CD4-positive, alpha-beta T cell treated with Interleukin-2 at 100 ng/mL for 4 hours (primary cell): ENCODE results near the gene DACT2.

Experiments used
- DNase-seq: peaks from one replicate; pipeline ENCODE4 v3.0.0-alpha.2; 2020; ENCODE audit warnings: low spot score

The DACT2 gene

DNA sequence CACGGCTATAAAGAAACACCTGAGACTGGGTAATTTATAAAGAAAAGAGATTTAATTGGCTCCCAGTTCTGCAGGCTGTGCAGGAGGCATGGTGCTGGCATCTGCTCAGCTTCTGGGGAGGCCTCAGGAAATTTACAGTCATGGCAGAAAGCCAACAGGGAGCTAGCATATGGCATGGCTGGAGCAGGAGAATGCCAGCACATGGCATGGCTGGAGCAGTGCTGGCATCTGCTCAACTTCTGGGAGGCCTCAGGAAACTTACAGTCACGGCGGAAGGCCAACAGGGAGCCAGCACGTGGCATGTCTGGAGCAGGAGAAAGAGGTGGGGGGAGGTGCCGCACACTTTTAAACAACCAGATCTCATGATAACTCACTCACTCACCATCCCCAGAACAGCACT is 32.5 kb upstream of the DACT2 start:
- DNase-seq: no peak

DNA sequence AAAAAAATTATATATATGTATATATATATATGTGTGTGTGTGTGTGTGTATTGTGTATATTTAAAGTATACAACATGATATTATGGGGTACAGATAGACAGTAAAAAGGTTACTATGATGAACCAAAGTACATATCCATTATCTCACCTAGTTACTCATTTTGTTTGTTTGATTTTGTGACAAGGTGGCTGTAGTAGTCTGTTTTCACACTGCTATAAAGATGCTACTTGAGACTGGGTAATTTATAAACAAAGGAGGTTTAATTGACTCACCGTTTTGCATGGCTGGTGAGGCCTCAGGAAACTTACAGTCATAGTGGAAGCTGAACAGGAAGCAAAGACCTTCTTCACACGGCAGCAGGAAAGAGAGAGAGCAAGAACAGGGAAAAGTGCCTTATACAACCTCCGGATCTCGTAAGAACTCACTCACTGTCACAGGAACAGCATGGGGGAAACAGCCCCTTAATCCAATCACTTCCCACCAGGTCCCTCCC is 30.2 kb upstream of the DACT2 start:
- no peak for DNase-seq

DNA sequence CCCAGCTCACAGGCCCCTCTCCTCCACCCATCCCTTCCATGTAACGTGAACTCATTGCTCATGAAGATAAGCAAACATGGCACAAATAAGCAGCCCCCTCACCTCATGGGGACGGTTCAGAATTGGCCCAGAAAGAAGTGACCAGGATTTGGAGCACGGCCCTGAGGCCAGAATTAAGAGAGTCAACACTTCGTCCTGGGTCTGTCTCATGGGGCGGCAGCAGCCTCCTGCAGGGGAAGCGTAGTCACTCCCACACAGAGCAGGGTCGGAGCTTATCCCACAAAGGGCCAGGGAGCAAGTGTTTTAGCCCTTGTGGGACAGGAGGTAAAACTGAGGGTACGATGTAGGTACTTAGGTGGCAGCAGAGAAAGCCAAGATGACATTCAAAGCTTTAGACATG is 28.6 kb upstream of the DACT2 start:
- no peak for DNase-seq

DNA sequence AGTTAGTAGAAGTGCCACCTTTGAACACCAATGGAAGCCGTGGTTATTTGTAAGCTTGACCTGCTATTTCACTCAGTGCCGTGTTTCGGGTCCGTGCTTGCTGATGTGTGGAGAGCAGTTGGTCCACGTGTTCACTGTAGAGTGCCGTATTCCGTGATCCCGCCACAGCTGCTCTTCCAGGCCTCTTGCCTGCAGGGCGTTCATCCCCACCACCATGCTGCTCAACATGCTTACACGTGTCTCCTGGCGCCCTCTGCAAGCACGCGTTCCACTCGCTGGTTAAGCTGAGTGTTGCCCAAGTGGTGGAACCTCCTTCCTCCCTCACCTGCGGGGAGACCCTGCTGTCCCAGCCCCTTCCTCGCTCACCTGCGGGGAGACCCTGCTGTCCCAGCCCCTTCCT is 28.0 kb upstream of the DACT2 start:
- no peak for DNase-seq

DNA sequence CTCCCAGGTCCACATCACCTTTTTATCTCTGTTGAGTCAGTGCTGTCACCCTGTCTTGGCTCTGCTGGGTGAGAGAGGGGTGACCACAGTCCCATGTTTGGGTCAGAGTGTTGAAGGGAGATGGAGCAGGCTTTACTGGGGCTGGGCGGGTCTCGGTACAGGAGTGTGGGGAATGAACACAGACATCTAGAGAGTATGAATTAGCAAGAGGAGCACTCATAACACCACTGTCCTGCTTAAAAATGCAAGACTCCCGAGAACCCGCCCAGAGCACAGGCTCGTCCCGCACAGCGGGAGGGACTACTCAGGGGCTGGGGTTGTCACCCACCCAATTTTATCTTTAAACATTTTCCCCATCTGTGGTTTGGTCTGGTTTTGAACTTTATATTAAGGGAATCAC is 27.5 kb upstream of the DACT2 start:
- no peak for DNase-seq

DNA sequence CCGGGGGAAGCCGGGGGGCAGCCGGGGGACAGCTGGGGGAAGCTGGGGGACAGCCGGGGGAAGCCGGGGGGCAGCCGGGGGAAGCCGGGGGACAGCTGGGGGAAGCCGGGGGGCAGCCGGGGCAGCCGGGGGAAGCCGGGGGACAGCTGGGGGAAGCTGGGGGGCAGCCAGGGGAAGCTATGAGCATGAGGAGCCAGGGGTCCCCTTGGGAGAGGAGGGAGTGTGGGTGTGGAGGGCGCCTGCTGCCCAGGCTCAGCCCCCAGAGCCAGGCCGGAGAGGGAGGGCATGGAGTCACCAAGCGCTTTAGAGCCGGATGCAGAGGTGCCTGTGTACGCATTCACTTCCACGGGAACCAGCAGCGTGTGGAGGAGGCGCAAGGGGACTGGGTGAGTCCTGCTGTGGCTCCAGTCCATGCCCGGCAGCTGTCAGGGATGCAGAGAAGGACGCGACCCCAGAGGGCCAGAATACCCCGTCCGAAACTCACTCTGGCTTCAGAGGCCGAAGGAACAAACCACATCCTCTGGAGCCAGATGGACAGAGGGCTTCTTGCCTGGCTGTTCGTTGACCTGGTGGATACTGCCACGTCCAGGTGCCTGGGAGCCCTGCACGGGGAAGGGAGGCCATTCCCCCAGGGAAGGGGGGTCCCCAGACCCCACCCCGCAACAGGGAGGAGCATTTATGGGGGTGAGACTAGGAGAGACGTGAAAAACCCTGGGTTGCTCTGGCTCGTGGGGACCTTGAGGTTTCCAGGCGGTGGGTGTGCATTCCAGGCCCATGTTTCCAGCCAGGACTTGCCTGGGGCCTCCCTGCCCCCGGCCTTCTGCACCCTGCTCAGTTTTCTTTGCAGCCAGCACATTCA is 26.5 kb upstream of the DACT2 start:
- no peak for DNase-seq

DNA sequence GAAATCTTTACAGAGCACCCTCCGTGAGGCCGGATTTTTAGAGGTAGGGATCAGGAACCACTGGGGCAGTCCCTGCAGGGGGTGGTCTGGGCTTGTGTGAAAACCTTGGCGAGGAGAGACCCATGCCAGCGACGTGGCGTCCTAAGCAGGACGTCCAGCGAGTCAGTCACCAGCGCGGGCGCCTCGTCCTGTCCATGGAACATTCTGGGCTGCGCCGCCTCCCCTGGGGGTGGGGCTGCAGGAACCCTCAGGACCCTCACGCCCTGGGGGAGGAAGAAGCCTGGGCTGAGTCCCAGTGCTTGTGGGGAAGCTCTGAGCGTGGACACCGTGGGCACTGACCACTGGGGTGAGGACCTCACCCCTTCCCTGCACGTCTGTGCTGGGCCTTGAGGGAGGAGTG is 25.7 kb upstream of the DACT2 start:
- no peak for DNase-seq

DNA sequence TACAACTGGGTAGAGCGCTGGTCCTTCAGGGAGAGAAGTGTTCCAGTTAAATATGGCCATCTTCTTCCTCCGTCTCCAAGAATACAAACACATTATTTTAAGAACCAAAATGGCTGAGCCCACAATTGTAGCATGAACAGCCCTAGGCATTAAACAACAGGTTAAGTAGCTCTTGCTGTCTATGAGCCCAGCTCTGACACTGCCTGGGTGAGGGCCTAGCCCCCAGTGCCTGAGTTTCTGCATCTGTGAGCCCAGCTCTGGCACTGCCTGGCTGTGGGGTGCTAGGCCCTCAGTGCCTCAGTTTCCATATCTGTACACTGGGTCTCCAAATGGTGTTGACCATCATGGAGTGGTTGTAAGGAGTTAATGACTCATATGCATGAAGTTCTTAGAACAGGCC is 24.8 kb upstream of the DACT2 start:
- DNase-seq: no peak

DNA sequence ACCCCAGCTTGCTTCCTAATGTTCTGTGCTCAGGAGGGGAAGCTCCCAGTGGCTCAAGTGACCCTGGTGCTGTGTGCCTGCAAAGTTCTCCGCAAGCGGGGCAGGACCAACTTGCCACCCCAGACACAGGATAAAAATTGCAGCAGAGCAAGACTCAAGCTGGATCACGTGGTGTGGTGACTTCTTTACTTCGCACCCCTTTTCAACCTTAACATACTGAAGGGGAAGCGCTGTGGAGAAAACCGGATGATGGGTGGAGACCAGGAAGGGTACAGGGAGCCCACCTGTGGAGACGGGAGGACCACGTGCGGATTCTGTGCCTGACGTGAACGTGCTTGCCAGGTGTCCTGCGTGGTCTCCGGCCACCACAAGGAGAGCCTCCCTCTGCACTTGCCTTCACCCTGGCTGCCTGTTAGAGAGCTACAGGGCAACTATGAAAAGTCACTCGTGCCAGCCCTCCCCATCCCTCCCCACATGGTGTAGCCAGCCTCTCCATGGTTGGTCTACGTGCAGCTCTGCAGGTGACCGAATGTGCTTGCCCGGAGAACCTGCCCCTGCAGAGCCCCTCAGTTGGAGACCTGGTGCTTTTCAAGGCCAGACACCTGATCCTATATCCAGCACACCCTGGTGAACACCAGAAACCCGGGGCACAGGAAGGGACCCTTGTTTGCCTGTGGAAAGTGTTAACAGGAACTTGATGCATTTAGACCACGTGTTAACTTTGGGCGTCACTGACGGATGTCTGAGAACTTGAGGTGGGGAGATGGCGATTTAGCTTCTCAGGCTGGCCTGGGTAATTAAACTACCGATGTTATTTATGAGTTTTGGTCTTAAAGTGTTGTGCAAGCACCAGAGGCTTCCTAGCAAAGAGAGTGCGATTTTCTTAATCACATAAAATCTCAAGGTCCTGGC is 23.9 kb upstream of the DACT2 start:
- DNase-seq: no peak

DNA sequence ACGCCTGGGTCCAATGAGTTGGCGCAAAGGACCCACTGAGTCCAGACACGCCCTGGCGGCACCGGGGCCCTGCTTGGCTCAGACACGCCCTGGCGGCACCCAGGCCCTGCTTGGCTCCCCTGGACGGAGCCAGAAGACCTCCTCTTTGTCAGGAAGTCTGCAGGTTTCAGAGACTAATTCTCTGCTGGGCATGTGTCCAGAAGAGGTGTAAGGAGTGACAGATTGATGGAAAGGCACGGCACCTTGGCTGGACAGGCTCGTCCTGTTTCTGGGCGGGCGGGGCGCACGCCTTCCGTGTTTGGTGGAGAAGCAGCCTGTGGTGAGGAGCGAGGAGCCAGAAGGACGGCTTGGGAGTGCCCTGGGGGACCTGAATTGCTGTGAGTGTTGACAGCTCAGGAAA is 23.1 kb upstream of the DACT2 start:
- no peak for DNase-seq

DNA sequence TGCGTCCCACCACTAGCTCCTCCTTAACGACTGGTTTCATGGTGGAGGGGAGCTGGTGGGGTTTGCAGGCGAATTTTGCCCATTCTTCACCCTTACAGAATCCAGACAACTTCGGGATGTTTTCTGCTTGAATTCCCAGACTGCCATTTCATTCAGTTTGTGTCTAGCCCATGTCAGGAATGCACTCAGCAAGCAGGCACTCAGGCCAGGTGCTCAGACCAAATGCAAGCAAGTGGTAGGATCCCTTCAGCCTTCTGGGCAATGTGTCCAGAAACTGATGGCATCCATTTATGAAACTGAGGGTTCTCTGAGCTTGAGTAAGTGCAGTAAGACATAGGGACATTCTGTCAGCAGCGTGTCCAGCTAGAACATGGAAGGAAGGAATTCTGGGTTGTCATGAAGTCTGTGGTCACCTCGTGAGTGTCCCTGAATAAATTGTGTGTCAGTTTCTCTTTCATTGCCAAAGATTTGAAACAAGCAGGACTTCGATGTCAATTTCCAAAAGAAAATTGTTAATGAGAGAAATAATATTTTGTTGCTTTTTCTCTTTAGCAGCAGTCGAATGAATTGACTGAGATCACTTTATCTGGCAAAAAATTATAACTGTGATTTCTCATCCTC is 21.8 kb upstream of the DACT2 start:
- no peak for DNase-seq

DNA sequence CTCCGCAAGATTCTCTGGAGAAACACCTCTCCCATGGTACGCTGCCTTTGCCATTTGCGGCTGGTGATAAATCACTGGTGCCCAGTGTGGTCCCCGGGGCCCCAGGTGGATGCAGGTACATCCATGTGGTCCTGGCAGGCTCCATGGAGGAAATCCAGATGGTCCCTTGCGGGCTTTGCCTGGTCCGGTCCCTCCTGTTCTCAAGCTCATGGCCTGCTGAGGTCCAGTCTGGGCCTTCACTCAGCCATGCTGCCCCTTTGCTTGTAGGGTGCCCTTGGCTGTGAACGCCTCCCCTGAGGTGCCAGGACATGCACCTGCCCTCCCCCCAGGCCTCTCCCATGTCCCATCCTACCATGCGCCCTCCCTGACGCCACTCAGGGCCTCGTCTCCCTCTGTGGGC is 21.2 kb upstream of the DACT2 start:
- no peak for DNase-seq

DNA sequence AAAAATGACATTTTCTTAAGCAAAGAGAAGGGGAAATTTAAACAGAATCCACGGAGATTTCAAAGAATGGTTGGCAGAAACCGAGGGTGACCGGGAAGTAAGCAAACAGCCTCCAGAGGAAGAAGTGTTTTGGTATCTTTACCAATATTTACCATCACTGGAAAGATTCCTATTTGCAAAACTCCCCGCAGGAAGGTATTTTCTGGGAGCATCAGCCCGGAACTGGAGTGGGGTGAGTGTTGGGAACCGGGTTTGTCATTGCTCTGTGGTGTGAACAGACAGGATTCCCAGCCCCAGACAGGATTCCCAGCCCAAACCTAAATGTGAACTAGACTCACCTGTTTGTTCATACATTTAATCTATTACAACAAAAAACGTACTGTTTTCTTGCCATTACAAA is 19.2 kb upstream of the DACT2 start:
- DNase-seq: no peak

DNA sequence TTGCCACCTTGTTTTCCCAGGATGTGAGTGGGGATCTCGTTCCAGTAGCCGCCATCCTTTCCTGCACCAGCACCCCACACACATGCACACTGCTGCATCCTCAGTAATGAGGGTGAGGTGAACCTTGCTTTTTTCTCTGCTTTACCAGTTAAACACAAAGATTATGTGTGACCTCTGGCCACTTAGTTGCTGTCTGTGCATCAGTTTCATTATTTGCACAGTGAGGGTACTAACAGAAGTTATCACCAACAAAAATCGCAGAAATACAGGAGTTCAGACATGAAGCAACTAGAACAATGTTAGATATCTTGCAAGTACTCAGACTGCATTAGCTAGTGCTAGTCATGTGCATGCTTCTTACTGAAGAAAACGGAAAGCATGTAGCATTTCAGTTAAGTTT is 17.4 kb upstream of the DACT2 start:
- DNase-seq: no peak

DNA sequence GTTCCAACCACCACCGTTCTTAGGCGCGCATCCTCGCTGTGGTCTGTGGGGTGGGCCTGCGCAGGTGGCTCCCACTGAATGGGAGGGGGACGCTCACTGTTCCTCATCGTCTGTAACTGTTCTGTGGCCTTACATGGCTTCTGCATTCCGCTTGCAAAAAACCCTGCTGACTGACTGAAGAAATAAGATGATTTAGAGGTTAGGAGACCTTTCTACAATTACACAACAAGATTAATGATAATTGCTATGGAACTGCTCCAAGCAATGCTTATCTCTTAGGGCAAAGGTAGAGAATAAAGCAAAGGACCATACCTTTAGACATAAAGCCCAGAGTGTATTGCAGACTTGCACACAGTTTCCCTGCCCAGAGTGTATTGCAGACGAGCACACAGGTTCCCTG is 14.4 kb upstream of the DACT2 start:
- no peak for DNase-seq

DNA sequence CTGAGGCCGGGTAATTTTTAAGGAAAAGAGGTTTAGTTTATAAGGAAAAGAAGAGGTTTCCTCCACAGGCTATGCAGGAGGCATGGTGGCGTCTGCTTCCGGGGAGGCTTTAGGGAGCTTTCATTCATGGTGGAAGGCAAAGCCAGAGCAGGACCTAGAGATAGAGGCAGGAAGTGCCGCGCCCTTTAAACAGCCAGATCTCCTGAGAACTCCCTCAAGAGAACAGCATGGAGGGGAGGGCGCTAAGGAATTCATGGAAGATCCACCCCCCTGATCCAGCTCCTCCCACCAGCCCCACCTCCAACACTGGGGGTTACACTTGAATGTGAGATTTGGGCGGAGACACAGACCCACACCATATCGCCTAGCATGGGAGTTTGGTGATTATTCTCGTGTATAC is 13.9 kb upstream of the DACT2 start:
- no peak for DNase-seq

DNA sequence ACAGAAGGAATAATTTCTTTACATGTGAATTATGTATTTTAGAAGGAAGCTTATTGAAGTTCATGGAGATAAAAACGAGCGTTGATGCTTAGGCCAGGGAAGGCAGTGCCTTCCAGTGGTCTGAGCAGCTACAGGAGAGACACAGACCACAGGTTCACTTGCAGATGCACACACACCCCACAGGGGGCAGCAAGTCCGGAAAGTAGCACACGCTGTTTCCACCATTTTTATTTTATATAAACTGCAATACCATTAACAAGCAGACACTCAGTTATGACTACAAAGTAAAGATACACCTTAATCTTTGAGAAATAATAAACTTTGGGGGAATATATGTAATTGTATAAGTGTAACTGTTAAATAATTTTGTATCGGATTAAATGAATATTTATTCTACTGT is 13.5 kb upstream of the DACT2 start:
- DNase-seq: no peak

DNA sequence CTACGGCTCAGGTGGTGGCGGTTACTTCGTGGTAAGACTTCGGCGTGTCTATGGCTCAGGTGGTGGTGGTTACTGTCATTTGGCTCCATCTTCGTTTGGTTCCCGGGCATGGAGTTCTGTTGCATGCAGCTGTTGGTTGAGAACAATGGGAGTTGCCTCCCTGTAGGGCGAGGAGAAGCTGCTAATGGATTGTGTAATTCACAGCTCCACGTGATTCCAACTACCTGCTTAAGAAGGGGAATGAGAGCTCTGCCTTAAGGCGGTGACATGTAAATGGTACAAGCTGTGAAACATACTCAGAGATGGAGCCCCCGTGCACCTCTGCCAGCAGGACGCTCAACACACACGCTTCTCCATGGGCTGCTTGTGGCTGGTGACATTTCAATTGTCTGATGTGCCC is 12.4 kb upstream of the DACT2 start:
- no peak for DNase-seq

DNA sequence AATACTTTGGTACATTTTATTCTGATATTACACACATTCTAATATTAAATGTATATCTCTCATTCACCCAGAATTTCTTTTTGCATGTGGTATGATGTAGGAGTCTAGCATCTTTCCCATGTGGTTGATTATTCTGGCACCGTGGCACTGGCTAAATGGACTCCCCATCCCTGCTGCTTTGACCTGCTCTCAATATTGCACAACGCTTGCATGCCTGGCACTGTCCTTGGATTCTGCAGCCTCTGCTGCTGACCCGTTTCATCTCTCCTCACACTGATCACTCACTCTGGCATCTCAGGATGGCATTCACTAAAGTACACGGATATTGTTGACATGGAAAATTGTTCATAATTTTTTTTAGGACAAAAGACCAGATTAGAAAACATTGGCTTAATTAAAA is 11.5 kb upstream of the DACT2 start:
- DNase-seq: no peak

DNA sequence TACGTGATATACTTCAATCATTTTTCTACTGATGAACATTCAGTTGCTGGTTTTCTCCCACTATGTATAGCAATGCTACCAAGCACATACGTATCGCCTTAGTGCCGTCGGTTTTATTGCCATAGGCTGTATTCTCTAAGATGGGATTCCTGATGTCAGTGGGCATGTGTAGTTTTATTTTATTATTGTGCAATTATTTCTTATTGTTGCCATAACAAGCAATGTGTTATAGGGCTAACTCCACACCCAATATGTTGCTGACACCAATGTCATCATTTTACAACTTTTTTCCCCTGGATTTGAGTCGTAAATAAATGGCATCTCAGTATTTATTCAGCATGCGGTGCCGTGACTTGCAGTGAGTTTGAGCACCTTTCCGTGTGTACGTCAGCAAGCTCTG is 10.8 kb upstream of the DACT2 start:
- DNase-seq: no peak

DNA sequence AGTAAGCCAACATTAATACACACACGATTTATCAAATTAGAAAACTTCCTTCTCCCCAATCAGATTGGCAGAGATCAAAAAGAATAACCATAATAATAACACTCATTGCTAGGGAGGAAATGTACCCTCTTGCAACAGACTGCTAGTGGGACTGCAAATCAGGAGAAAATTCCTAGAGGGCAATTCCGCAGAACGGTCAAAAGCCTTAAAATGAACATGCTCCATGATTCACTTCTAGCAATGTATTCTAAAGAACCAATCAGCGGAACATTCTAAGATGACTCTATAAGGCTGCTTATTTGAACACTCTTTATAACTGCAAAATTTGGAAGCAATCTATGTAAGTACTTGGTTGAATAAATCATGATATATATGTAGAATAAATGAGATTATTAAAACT is 8.5 kb upstream of the DACT2 start:
- no peak for DNase-seq

DNA sequence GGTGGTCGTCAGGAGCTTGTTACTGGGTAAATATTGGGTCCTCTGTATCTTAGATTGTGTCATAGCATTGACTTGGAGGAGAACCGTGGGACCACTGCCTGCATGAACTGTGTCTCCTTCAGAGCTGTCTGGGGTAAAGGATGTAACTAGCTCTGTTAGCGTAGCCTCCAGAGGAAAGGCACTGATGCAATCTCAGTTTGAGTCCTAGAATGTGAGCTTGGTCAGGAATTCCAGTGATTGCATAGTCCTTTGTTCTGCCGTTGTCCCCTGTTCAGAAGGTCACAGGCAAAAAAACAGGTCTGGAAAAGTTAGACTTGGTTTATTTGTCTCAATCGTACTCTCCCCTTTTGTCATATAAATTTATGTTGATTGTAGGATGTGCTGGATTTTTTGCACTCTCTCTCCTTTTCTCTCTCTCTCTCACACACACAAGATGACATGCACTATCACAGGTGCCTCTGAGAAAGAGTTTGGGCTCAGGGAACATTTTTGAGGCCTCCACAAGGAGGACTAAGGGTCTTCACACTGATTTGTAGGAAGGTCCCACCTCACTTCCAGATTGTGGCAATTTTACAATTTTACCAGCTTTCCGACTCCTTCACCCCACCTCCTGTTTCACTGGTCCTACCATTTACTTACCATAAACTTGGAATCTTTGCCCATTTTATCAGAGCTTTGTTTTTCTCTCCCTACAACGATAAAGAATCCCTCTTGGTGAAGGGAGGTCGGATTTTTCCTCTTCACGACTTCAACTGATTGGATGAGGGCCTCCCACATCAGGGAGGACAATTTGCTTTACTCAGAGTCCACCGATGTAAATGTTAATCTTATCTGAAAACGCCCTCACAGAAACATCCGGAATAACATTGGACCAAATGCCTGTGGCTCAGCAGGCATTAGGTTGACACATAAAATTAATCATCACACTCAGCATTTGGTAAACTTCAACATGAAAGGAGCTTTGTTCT is 7.0 kb upstream of the DACT2 start:
- DNase-seq: no peak
